HG03139 (cell line): ENCODE results near the gene NTF3.

Experiments
- ATAC-seq: cut with Tn5 transposase; IDR thresholded peaks from one replicate; pipeline ENCODE4 v1.9.1; 2021; ENCODE audit not compliant: unreplicated experiment

NTF3 gene

GRCh38 chr12:5430641-5431603, 986 bp upstream of the NTF3 start:
- ATAC-seq, result no peak

GRCh38 chr12:5433081-5433844, 1.4 kb downstream of the NTF3 start:
- ATAC-seq, result no peak

GRCh38 chr12:5433845-5434646, 2.1 kb downstream of the NTF3 start:
- no peak for ATAC-seq

- ATAC-seq, result no peak
Observed at GRCh38 chr12:5434647-5435560, 3.0 kb downstream of the NTF3 start.

GRCh38 chr12:5437182-5437583, 5.3 kb downstream of the NTF3 start:
- ATAC-seq, result no peak

- ATAC-seq, result no peak
Observed at GRCh38 chr12:5437589-5437988, 5.7 kb downstream of the NTF3 start.

GRCh38 chr12:5438671-5439200, 6.8 kb downstream of the NTF3 start:
- no peak for ATAC-seq

- no peak for ATAC-seq
Observed at GRCh38 chr12:5439371-5439771, 7.5 kb downstream of the NTF3 start.

GRCh38 chr12:5439788-5440300, 7.9 kb downstream of the NTF3 start:
- ATAC-seq, result no peak

- no peak for ATAC-seq
Observed at GRCh38 chr12:5440978-5441377, 9.1 kb downstream of the NTF3 start.

GRCh38 chr12:5441497-5442236, 9.8 kb downstream of the NTF3 start:
- no peak for ATAC-seq

GRCh38 chr12:5442251-5443006, 10.5 kb downstream of the NTF3 start:
- ATAC-seq, result no peak

GRCh38 chr12:5444520-5444919, 12.6 kb downstream of the NTF3 start:
- no peak for ATAC-seq

- no peak for ATAC-seq
Observed at GRCh38 chr12:5447320-5447719, 15.4 kb downstream of the NTF3 start.

GRCh38 chr12:5451251-5451650, 19.3 kb downstream of the NTF3 start:
- no peak for ATAC-seq

GRCh38 chr12:5452569-5452968, 20.7 kb downstream of the NTF3 start:
- ATAC-seq, result no peak

- ATAC-seq, result no peak
Observed at GRCh38 chr12:5453466-5453865, 21.6 kb downstream of the NTF3 start.

- no peak for ATAC-seq
Observed at GRCh38 chr12:5455045-5455444, 23.1 kb downstream of the NTF3 start.
